HG02571 (cell line): ENCODE results near the gene ILK.

Experiments
- ATAC-seq: cut with Tn5 transposase; IDR thresholded peaks from one replicate; pipeline ENCODE4 v1.9.1; 2021; ENCODE audit warnings: mild to moderate bottlenecking, moderate library complexity; ENCODE audit not compliant: unreplicated experiment

The ILK gene

DNA sequence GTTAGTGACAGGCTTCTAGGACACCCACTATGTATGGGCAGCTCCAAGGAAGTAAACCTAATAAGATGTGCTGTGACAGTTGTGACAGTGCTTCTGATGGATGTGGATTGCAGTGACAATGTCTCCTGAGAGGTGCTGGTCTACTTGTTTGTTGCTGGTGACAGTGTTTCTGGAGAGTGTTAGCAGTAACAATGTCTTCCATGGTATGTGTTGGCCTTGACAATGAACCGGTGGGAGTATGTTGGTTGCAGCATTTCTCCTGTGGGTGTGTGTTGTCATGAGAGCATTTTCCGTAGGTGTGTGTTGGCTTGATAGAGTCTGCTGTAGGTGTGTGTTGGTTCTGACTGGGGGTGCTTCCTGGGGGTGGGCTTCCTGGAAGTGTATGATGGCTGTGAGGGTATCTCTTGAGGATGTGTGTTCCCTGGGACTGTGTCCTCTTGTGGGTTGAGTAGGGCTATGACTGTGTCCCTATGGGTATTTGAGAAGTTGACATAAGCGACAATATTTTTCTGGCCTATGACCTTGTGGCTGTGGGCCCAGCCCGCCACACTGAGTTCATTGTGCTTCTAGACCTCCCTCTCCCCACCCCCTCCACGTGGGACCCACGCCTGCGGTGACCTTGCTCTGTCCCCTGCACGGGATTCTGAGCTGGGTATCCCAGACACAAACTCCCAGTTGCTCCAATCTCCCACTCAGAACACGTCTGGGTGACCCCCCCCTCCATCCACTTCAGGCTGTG, 50.9 kb downstream of the ILK start:
- ATAC-seq = no peak

DNA sequence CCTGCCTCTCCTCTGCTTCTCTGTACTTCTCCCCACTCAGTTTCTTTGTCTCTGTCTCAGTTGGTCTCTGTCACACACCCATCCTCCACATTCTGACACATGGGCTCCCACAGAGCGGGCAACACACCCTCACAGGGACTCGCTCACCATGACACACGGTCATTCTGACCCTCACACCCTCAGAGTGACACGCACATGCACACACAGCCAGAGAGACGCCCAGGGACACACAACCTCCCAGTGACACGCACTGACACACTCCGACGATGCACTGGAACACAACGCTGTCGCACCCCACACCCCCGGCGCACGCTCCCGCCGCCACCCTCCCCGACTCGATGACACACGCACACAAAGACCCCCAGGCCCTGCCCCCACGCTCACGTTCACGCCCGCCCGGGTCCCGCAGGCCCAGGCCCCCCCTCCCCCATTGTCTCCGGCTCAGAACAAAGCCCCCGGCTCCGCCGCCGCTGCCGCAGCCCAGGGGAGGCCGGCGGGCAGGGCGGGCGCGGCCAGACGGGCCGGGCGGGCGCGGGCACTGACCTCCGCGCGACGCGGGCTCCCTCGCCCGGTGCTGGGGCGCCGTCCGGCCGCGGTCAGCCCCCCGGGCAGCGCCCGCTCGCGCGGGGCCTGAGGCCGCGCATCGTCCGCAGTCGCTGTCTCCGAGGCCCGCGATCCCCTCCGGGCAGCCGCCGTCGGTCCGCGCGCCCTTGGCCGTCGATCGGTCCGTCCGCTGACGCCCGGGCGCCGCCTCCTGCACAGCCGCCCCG, 51.6 kb downstream of the ILK start:
- no peak for ATAC-seq

DNA sequence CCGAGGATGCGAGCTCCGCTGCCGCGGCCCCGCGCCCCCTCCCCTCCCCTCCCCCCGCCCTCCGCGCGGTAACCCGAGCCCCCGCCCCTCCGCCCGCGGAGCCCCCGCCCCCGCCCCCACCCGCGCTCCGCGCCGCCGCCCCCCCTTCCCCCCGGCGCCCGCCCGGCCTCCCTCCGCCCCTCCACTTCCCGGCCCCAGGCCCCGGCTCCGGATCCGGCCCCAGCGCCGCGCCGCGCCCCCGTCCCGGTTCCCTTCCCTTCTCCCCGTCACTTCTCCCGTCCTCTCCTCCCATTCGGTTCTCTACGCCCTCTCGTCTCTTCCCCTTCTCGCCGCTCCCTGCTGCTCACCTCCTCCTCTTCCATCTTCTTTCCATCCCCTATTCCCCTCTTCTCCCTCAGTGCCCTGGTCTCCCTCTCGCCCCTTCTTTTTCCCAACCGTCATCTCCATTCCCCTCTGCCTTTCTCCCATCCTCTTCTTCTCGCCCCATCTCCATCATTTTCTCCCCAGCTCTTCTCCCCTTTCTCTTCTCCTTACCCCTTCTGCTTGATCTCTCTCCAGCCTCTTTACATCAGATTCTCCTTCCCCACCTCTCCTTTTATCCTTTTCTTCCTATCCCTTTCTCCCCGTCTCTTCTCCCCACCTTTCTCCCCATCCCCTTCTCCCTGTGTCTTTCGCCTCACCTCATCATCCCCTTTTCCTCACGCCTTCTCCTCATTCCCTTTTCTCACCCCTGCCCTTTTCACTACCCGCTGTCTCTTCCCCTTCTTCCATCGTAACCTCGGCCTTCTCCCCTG, 52.4 kb downstream of the ILK start, which contains the start of gene DCHS1:
TSS of gene DCHS1 (minus strand) at position 20 of the 794 bp plus-strand sequence. CDS start 14,196 bp downstream, outside the sequence.
- no peak for ATAC-seq

DNA sequence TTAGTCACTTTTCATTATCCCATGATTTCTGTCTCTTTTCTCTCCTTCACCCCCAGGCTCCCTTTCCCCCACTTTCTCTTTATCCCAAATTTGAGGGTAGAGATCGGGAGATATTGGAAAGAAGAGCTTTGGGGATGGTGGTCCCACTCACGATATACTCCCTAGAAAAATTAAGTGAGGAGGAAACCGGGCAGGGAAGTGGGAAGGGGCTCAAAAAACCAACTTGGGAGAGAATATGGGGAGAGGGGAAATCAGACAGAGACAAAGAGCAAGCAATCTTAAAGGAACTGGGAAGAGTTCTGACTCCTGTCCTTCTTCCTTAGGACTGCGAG, 53.0 kb downstream of the ILK start:
- no peak for ATAC-seq

DNA sequence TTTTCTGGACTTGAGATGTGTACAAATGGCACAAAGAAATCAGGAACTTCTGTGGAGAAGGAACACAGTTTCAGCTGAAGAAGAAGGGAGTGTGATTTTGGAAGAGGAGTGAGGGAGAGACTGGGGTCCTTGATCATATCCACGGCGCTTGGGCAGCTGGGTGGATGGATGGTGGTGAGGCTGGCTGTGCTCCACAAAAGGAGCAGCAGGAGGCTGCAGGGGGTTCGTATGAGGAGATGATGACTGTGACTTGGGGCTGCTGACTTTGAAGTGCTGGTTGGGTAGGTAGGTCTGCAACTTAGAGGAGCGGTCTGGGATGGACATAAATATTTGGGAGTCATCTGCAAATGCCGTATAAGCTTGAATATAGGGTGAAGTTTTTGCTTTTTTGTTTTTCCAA, 53.4 kb downstream of the ILK start:
- ATAC-seq = no peak

DNA sequence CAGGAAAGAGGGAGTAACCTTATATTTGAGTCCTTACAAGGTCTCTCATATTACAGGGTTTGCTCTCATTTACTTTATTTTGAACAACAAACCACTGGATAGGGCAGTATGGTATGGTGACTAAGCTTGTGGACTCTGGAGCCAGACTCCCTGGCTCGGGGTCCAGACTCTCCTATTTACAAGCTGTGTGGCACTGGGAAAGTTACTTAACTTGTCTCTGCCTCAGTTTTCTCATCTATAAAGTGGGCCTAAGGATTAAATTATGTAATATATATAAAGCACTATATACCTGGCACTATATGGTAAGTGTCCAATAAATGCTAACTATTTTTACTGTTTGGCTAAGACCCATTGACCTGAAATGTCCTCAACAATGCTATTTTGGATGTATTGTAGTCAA, 53.8 kb downstream of the ILK start:
- ATAC-seq = no peak

DNA sequence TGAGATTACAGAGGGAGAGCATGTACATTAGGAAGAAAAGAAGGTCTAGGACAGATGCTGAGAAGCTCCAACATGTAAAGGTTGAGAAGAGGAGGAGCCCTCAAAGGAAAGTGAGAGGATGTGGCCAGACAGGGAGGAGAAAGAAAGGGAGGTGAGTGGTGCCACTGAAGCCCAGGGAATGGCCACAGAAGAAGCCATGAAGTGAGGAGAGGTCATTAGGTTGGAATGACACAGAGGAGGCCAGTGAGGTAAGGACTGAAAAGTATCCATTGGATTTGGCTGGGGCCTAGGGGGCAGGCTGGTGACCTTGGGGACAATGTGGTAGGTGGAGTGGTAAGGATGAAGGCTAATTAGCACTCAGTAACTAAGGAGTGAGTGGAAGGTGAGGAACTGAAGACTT, 55.1 kb downstream of the ILK start:
- no peak for ATAC-seq
